HG02870 (cell line): Measurements from ENCODE around the gene UBXN10.
"Not testable (repeated sequence)": the region's sequence is repeated elsewhere in the genome, so short reads cannot be mapped to it uniquely, and the experiment has no call there.

Source experiments
- ATAC-seq: cut with Tn5 transposase; IDR thresholded peaks from one replicate; pipeline ENCODE4 v1.9.1; 2021; ENCODE audit warnings: mild to moderate bottlenecking, moderate library complexity; ENCODE audit not compliant: unreplicated experiment

The UBXN10 gene

GRCh38 chr1:20199403-20199802 is 13.5 kb downstream of the UBXN10 start:
- no peak for ATAC-seq

GRCh38 chr1:20199840-20200239 is 13.9 kb downstream of the UBXN10 start:
- ATAC-seq: no peak

- no peak for ATAC-seq
Measured at GRCh38 chr1:20200966-20201365, 15.1 kb downstream of the UBXN10 start.

GRCh38 chr1:20202166-20202565 is 16.3 kb downstream of the UBXN10 start:
- no peak for ATAC-seq

GRCh38 chr1:20207546-20207945 is 21.6 kb downstream of the UBXN10 start:
- no peak for ATAC-seq

- ATAC-seq: no peak
Measured at GRCh38 chr1:20209471-20209870, 23.6 kb downstream of the UBXN10 start.

GRCh38 chr1:20210736-20211460 is 25.0 kb downstream of the UBXN10 start:
- ATAC-seq: no peak

GRCh38 chr1:20211511-20211931 is 25.6 kb downstream of the UBXN10 start:
- ATAC-seq: no peak

GRCh38 chr1:20212085-20212684 is 26.3 kb downstream of the UBXN10 start:
- no peak for ATAC-seq

- no peak for ATAC-seq
Measured at GRCh38 chr1:20212685-20213331, 26.9 kb downstream of the UBXN10 start.

GRCh38 chr1:20215716-20216115 is 29.8 kb downstream of the UBXN10 start:
- ATAC-seq: no peak

GRCh38 chr1:20216574-20216973 is 30.7 kb downstream of the UBXN10 start:
- ATAC-seq: no peak

GRCh38 chr1:20219053-20219452 is 33.2 kb downstream of the UBXN10 start:
- not testable (repeated sequence) for ATAC-seq

- ATAC-seq: no peak
Measured at GRCh38 chr1:20220036-20220435, 34.1 kb downstream of the UBXN10 start.

- ATAC-seq: no peak
Measured at GRCh38 chr1:20223106-20223505, 37.2 kb downstream of the UBXN10 start.

- no peak for ATAC-seq
Measured at GRCh38 chr1:20223551-20224419, 37.9 kb downstream of the UBXN10 start.

- ATAC-seq: no peak
Measured at GRCh38 chr1:20224546-20224945, 38.6 kb downstream of the UBXN10 start.

GRCh38 chr1:20227704-20228103 is 41.8 kb downstream of the UBXN10 start:
- no peak for ATAC-seq

- ATAC-seq: no peak
Measured at GRCh38 chr1:20228314-20228825, 42.5 kb downstream of the UBXN10 start.

GRCh38 chr1:20229171-20229570 is 43.3 kb downstream of the UBXN10 start:
- no peak for ATAC-seq

- ATAC-seq: not testable (repeated sequence)
Measured at GRCh38 chr1:20232564-20232963, 46.7 kb downstream of the UBXN10 start.
